ENCODE results near the gene HOXB3. TPM values are rescaled to one million over a fixed set of nuclear protein-coding genes. Genes with fewer than 3 reads are reported as not detected.

Gene HOXB3
- total RNA-seq, 4 donors from 2014 or later: 25.7 to 57.1 (median 34.9) TPM

- no peak for DNase-seq
- WGBS, 2 donors (ENCODE audit: low coverage in 1 of 2): 93% methylated on average over 11 of the region's 11 CpGs; no CpG with 5 or more reads in 1 of the 2 donors
- no peak for TF ChIP-seq POLR2AphosphoS5 (IDR thresholded peaks at IDR 0.05)
- no peak for TF ChIP-seq EP300 (IDR thresholded peaks at IDR 0.05; ENCODE audit: low read depth)
- no peak for TF ChIP-seq POLR2A (IDR thresholded peaks at IDR 0.05)
- intact Hi-C loops (cut with DNase I; ENCODE audit: low total_unique reads): no loop called here
- peaks cover 38% of the 10 kb centered on the region for H3K27me3 ChIP-seq
- no peak overlapping the region for H3K4me3 ChIP-seq
- in situ Hi-C loops (cut with MboI; ENCODE audit: low pct_ligation_motif_present in 1 of 4, low pct_unique_long_range_greater_than_20kb in 1 of 4, low sequenced_read_pairs in 3 of 4): no loop called here
- H3K9me3 ChIP-seq: no peaks in the 10 kb centered on the region
- no peak overlapping the region for H3K27ac ChIP-seq
- no peaks in the 10 kb centered on the region for H3K36me3 ChIP-seq
- peaks cover 0 to 8% (median 0%) of the 10 kb centered on the region in 4 donors for H3K4me1 ChIP-seq
These were observed 60.9 kb downstream of the HOXB3 start for GRCh38 chr17:48528936-48529682.

GRCh38 chr17:48528153-48528935 is 61.7 kb downstream of the HOXB3 start:
- H3K4me3 ChIP-seq: no peak overlapping the region
- intact Hi-C loops (cut with DNase I; ENCODE audit: low total_unique reads): no loop called here
- 60 to 71% methylated on average over 3 to 7 of the region's 7 CpGs for WGBS, 2 donors (ENCODE audit: low coverage in 1 of 2)
- peaks cover 0 to 9% (median 0%) of the 10 kb centered on the region in 4 donors for H3K4me1 ChIP-seq
- H3K27me3 ChIP-seq: peaks cover 38% of the 10 kb centered on the region
- no peaks in the 10 kb centered on the region for H3K36me3 ChIP-seq
- in situ Hi-C loops (cut with MboI; ENCODE audit: low pct_ligation_motif_present in 1 of 4, low pct_unique_long_range_greater_than_20kb in 1 of 4, low sequenced_read_pairs in 3 of 4): no loop called here
- TF ChIP-seq POLR2AphosphoS5 (IDR thresholded peaks at IDR 0.05): no peak
- TF ChIP-seq CTCF (IDR thresholded peaks at IDR 0.05): no peak
- no peak for TF ChIP-seq POLR2A (IDR thresholded peaks at IDR 0.05)
- TF ChIP-seq EP300 (IDR thresholded peaks at IDR 0.05; ENCODE audit: low read depth): no peak
- H3K9me3 ChIP-seq: no peaks in the 10 kb centered on the region
- no peak for DNase-seq
- no peak overlapping the region for H3K27ac ChIP-seq

GRCh38 chr17:48527547-48527932 is 62.5 kb downstream of the HOXB3 start:
- Histone ChIP-seq H3K27ac (no peak overlapping the region), H3K9me3 (no peaks in the 10 kb centered on the region), H3K27me3 (peaks cover 38% of the 10 kb centered on the region), H3K36me3 (no peaks in the 10 kb centered on the region), H3K4me1 (peaks cover 0 to 17% (median 3%) of the 10 kb centered on the region in 4 donors), H3K4me3 (no peak overlapping the region)
- 61 to 71% methylated on average over 13 to 14 of the region's 14 CpGs for WGBS, 2 donors (ENCODE audit: low coverage in 1 of 2)
- intact Hi-C loops (cut with DNase I; ENCODE audit: low total_unique reads): no loop called here
- in situ Hi-C loops (cut with MboI; ENCODE audit: low pct_ligation_motif_present in 1 of 4, low pct_unique_long_range_greater_than_20kb in 1 of 4, low sequenced_read_pairs in 3 of 4): no loop called here
- TF ChIP-seq CTCF (IDR thresholded peaks at IDR 0.05): no peak
- no peak for TF ChIP-seq POLR2AphosphoS5 (IDR thresholded peaks at IDR 0.05)
- no peak for TF ChIP-seq EP300 (IDR thresholded peaks at IDR 0.05; ENCODE audit: low read depth)
- no peak for TF ChIP-seq POLR2A (IDR thresholded peaks at IDR 0.05)
- no peak for DNase-seq

- intact Hi-C loops (cut with DNase I; ENCODE audit: low total_unique reads): no loop called here
- Histone ChIP-seq H3K9me3 (no peaks in the 10 kb centered on the region), H3K27ac (no peak overlapping the region), H3K36me3 (no peaks in the 10 kb centered on the region), H3K4me1 (peaks cover 0 to 24% (median 6%) of the 10 kb centered on the region in 4 donors), H3K4me3 (peak overlapping the region in 1 of 4 donors; percentile 9), H3K27me3 (peaks cover 38% of the 10 kb centered on the region)
- TF ChIP-seq EP300 (IDR thresholded peaks at IDR 0.05; ENCODE audit: low read depth) (no peak), POLR2A (IDR thresholded peaks at IDR 0.05) (no peak), POLR2AphosphoS5 (IDR thresholded peaks at IDR 0.05) (no peak), CTCF (IDR thresholded peaks at IDR 0.05) (no peak)
- in situ Hi-C loops (cut with MboI; ENCODE audit: low pct_ligation_motif_present in 1 of 4, low pct_unique_long_range_greater_than_20kb in 1 of 4, low sequenced_read_pairs in 3 of 4): no loop called here
- no peak for DNase-seq
- WGBS, 2 donors (ENCODE audit: low coverage in 1 of 2): 47 to 50% methylated on average over 7 to 47 of the region's 59 CpGs
These were observed 63.2 kb downstream of the HOXB3 start for GRCh38 chr17:48526608-48527546.

All from transverse colon (tissue), 4 donors.